Nephron progenitor cell (in vitro differentiated cells): ENCODE data around the gene HIGD2A.

ENCODE experiments used
- DNase-seq: peaks from one replicate; pipeline ENCODE4 v3.0.0; 2021
- H3K27ac Mint-ChIP-seq: 2 replicates; pipeline ENCODE4 v1.8.0; 2021; ENCODE audit warnings: mild to moderate bottlenecking, moderate library complexity, mixed read lengths
- H3K27me3 Mint-ChIP-seq: 2 replicates; pipeline ENCODE4 v1.8.0; 2021; ENCODE audit warnings: mild to moderate bottlenecking, low read depth, mixed read lengths; ENCODE audit not compliant: poor library complexity
- H3K36me3 Mint-ChIP-seq: 2 replicates; pipeline ENCODE4 v1.8.0; 2021; ENCODE audit warnings: low read depth, mixed read lengths
- H3K4me1 Mint-ChIP-seq: 2 replicates; pipeline ENCODE4 v1.8.0; 2021; ENCODE audit warnings: mixed read lengths
- H3K4me3 Mint-ChIP-seq: 2 replicates; pipeline ENCODE4 v1.8.0; 2021; ENCODE audit warnings: mild to moderate bottlenecking, moderate library complexity, mixed read lengths
- H3K9me3 Mint-ChIP-seq: 2 replicates; pipeline ENCODE4 v1.8.0; 2021; ENCODE audit warnings: mild to moderate bottlenecking, moderate library complexity, mixed read lengths
- CTCF ChIP-seq: fragments of 200-600 bp; sonication (generic); IDR thresholded peaks from 2 replicates; pipeline ENCODE4 v1.5.0; 2021; ENCODE audit warnings: antibody characterized with exemption

HIGD2A gene

GRCh38 chr5:176373100-176373818 is 15.3 kb upstream of the HIGD2A start:
- H3K36me3 Mint-ChIP-seq: peaks cover 29% of the 10 kb centered on the region
- no peaks in the 10 kb centered on the region for H3K9me3 Mint-ChIP-seq
- no peak for TF ChIP-seq CTCF
- peaks cover 2% of the 10 kb centered on the region for H3K27me3 Mint-ChIP-seq
- H3K4me3 Mint-ChIP-seq: no peak overlapping the region
- DNase-seq: no peak
- no peak overlapping the region for H3K27ac Mint-ChIP-seq
- H3K4me1 Mint-ChIP-seq: no peaks in the 10 kb centered on the region

GRCh38 chr5:176379881-176380280 is 8.7 kb upstream of the HIGD2A start:
- Mint-ChIP-seq H3K27ac (peak overlapping the region; percentile 55), H3K4me3 (no peak overlapping the region), H3K36me3 (peaks cover 46% of the 10 kb centered on the region), H3K9me3 (no peaks in the 10 kb centered on the region), H3K4me1 (no peaks in the 10 kb centered on the region), H3K27me3 (no peaks in the 10 kb centered on the region)
- no peak for DNase-seq
- TF ChIP-seq CTCF: no peak

- no peak for TF ChIP-seq CTCF
- Mint-ChIP-seq H3K36me3 (peaks cover 50% of the 10 kb centered on the region), H3K27me3 (no peaks in the 10 kb centered on the region), H3K4me3 (no peak overlapping the region), H3K4me1 (peaks cover 3% of the 10 kb centered on the region), H3K9me3 (no peaks in the 10 kb centered on the region), H3K27ac (no peak overlapping the region)
- no peak for DNase-seq
Measured at GRCh38 chr5:176381423-176381822, 7.1 kb upstream of the HIGD2A start.

- no peak overlapping the region for H3K27ac Mint-ChIP-seq
- no peaks in the 10 kb centered on the region for H3K27me3 Mint-ChIP-seq
- peaks cover 9% of the 10 kb centered on the region for H3K4me1 Mint-ChIP-seq
- no peaks in the 10 kb centered on the region for H3K9me3 Mint-ChIP-seq
- TF ChIP-seq CTCF: no peak
- no peak for DNase-seq
- peaks cover 49% of the 10 kb centered on the region for H3K36me3 Mint-ChIP-seq
- no peak overlapping the region for H3K4me3 Mint-ChIP-seq
Measured at GRCh38 chr5:176381979-176382378, 6.6 kb upstream of the HIGD2A start.

GRCh38 chr5:176382721-176383120 is 5.8 kb upstream of the HIGD2A start:
- Mint-ChIP-seq H3K4me3 (no peak overlapping the region), H3K4me1 (peaks cover 16% of the 10 kb centered on the region), H3K9me3 (no peaks in the 10 kb centered on the region), H3K27me3 (no peaks in the 10 kb centered on the region), H3K36me3 (peaks cover 49% of the 10 kb centered on the region), H3K27ac (no peak overlapping the region)
- DNase-seq: no peak
- no peak for TF ChIP-seq CTCF

- H3K27ac Mint-ChIP-seq: no peak overlapping the region
Measured at GRCh38 chr5:176383248-176383905, 5.2 kb upstream of the HIGD2A start.

More at GRCh38 chr5:176383248-176383905, 5.2 kb upstream of the HIGD2A start:
- no peak for TF ChIP-seq CTCF
- no peak overlapping the region for H3K4me3 Mint-ChIP-seq
- DNase-seq: no peak
- peaks cover 49% of the 10 kb centered on the region for H3K36me3 Mint-ChIP-seq
- peaks cover 21% of the 10 kb centered on the region for H3K4me1 Mint-ChIP-seq
- no peaks in the 10 kb centered on the region for H3K9me3 Mint-ChIP-seq
- H3K27me3 Mint-ChIP-seq: no peaks in the 10 kb centered on the region
